ENCODE measurements around the gene DHCR24.

The DHCR24 gene

GRCh38 chr1:54818461-54819194 lies 68.4 kb downstream of the DHCR24 start:
- H3K9me3 ChIP-seq (ENCODE audit: control insufficient read depth, insufficient read depth, low read depth, low read length) = no peaks in the 10 kb centered on the region
- no peaks in the 10 kb centered on the region for H3K4me1 ChIP-seq (ENCODE audit: control insufficient read depth, insufficient read depth, low read length)
- ChIA-PET POLR2A (no interaction called here), CTCF (interaction anchor here (0.7 to 1.3 kb wide), 2 partner anchors 9 to 203 kb away, joined by 4 to 5 read pairs; no protein-coding TSS in a partner anchor)
- H3K36me3 ChIP-seq (ENCODE audit: control insufficient read depth in 2 of 2, insufficient read depth in 1 of 2, low read length in 2 of 2) = no peaks in the 10 kb centered on the region
- H3K4me3 ChIP-seq (ENCODE audit: low read depth, low read length) = no peak overlapping the region
- no peak overlapping the region for H3K27ac ChIP-seq (ENCODE audit: extremely low read depth, low read depth, low read length)
- no peak for TF ChIP-seq SCRT2 (tag by site-specific recombination; IDR thresholded peaks at IDR 0.05)
- TF ChIP-seq ZNF175 (tag by site-specific recombination; IDR thresholded peaks at IDR 0.05) = no peak
- 0 out of 2 replicates have a peak, but pooled peaks have one; percentile 21 for TF ChIP-seq KLF17 (tag by site-specific recombination; IDR thresholded peaks at IDR 0.05)
- TF ChIP-seq ZNF596 (tag by site-specific recombination; IDR thresholded peaks at IDR 0.05) = no peak
- TF ChIP-seq ZNF10 (tag by site-specific recombination; IDR thresholded peaks at IDR 0.05) = no peak
- TF ChIP-seq ZNF837 (tag by site-specific recombination; IDR thresholded peaks at IDR 0.05) = no peak
- TF ChIP-seq ZNF747 (tag by site-specific recombination; IDR thresholded peaks at IDR 0.05) = no peak
- TF ChIP-seq SP3 (tag by site-specific recombination; IDR thresholded peaks at IDR 0.05) = no peak
- TF ChIP-seq ZFHX2 (tag by site-specific recombination; conservative IDR thresholded peaks at IDR 0.05) = no peak

DNA sequence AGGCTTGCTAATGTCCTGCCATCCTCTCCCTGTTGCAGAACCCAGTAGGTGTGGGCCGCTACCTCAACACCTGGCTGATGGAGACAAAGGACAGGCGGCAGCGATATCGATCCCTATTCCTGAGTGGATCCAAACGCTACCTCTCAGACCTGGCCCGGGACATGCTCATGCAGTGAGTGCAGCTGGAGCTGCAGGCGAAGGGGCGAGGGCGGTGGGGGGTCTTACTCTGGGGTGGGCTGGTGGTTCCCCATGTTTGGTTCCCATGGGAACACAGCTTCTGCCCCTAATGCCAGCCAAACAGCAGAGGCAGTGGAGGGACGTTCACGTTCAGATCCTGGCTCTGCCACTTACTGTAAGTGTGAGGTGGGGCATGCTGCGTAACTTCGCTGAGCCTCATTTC lies 70.0 kb downstream of the DHCR24 start:
- no peaks in the 10 kb centered on the region for H3K9me3 ChIP-seq (ENCODE audit: control insufficient read depth, insufficient read depth, low read depth, low read length)
- no peak overlapping the region for H3K4me3 ChIP-seq (ENCODE audit: low read depth, low read length)
- no peaks in the 10 kb centered on the region for H3K36me3 ChIP-seq (ENCODE audit: control insufficient read depth in 2 of 2, insufficient read depth in 1 of 2, low read length in 2 of 2)
- no peak for TF ChIP-seq ZNF292 (tag by site-specific recombination; IDR thresholded peaks at IDR 0.05; ENCODE audit: borderline replicate concordance, low read depth)
- TF ChIP-seq BCL11B (tag by site-specific recombination; IDR thresholded peaks at IDR 0.05; ENCODE audit: low read depth) = no peak
- no peak for TF ChIP-seq TCF7L2 (IDR thresholded peaks at IDR 0.05; ENCODE audit: borderline replicate concordance, low read depth, low read length)
- no peak for TF ChIP-seq REPIN1 (tag by site-specific recombination; IDR thresholded peaks at IDR 0.05; ENCODE audit: low read depth)
- no peak for TF ChIP-seq GLI2 (tag by site-specific recombination; IDR thresholded peaks at IDR 0.05; ENCODE audit: borderline replicate concordance, low read depth)
- no peak for TF ChIP-seq ZNF548 (tag by site-specific recombination; IDR thresholded peaks at IDR 0.05)
- no peak for TF ChIP-seq ZNF555 (tag by site-specific recombination; conservative IDR thresholded peaks at IDR 0.05)
- no peak for TF ChIP-seq ZNF174 (tag by site-specific recombination; IDR thresholded peaks at IDR 0.05)
- no peak for TF ChIP-seq HOXC10 (CRISPR knock-in tag; IDR thresholded peaks at IDR 0.05)
- H3K4me1 ChIP-seq (ENCODE audit: control insufficient read depth, insufficient read depth, low read length) = no peaks in the 10 kb centered on the region
- CTCF ChIA-PET = interaction anchor here (0.7 to 0.9 kb wide), 2 partner anchors 10 to 297 kb away, joined by 3 read pairs; no protein-coding TSS in a partner anchor
- no peak overlapping the region for H3K27ac ChIP-seq (ENCODE audit: extremely low read depth, low read depth, low read length)
- POLR2A ChIA-PET = interaction anchor here (0.9 kb wide), 1 partner anchor 69 kb away, joined by 3 read pairs; no protein-coding TSS in a partner anchor

GRCh38 chr1:54816130-54816529 lies 70.9 kb downstream of the DHCR24 start:
- ChIA-PET CTCF (interaction anchor here (1.4 kb wide), 1 partner anchor 129 kb away, joined by 5 read pairs; no protein-coding TSS in a partner anchor), POLR2A (no interaction called here)
- no peak overlapping the region for H3K4me3 ChIP-seq (ENCODE audit: low read depth, low read length)
- no peaks in the 10 kb centered on the region for H3K9me3 ChIP-seq (ENCODE audit: control insufficient read depth, insufficient read depth, low read depth, low read length)
- no peaks in the 10 kb centered on the region for H3K4me1 ChIP-seq (ENCODE audit: control insufficient read depth, insufficient read depth, low read length)
- H3K36me3 ChIP-seq (ENCODE audit: control insufficient read depth in 2 of 2, insufficient read depth in 1 of 2, low read length in 2 of 2) = no peaks in the 10 kb centered on the region
- H3K27ac ChIP-seq (ENCODE audit: extremely low read depth, low read depth, low read length) = no peak overlapping the region
- no peak for TF ChIP-seq ZBTB8A (tag by site-specific recombination; IDR thresholded peaks at IDR 0.05)
- TF ChIP-seq ZNF148 (tag by site-specific recombination; IDR thresholded peaks at IDR 0.05; ENCODE audit: borderline replicate concordance) = no peak
- TF ChIP-seq GFI1B (tag by site-specific recombination; IDR thresholded peaks at IDR 0.05) = no peak
- TF ChIP-seq ZNF791 (tag by site-specific recombination; IDR thresholded peaks at IDR 0.05) = no peak
- TF ChIP-seq, protein P1, sequence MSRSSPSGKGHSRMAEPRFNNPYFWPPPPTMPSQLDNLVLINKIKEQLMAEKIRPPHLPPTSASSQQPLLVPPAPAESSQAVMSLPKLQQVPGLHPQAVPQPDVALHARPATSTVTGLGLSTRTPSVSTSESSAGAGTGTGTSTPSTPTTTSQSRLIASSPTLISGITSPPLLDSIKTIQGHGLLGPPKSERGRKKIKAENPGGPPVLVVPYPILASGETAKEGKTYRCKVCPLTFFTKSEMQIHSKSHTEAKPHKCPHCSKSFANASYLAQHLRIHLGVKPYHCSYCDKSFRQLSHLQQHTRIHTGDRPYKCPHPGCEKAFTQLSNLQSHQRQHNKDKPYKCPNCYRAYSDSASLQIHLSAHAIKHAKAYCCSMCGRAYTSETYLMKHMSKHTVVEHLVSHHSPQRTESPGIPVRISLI (tag by site-specific recombination; IDR thresholded peaks at IDR 0.05) = no peak
- no peak for TF ChIP-seq YY2 (tag by site-specific recombination; IDR thresholded peaks at IDR 0.05)
- no peak for TF ChIP-seq ZNF558 (tag by site-specific recombination; IDR thresholded peaks at IDR 0.05)
- TF ChIP-seq, protein P2, sequence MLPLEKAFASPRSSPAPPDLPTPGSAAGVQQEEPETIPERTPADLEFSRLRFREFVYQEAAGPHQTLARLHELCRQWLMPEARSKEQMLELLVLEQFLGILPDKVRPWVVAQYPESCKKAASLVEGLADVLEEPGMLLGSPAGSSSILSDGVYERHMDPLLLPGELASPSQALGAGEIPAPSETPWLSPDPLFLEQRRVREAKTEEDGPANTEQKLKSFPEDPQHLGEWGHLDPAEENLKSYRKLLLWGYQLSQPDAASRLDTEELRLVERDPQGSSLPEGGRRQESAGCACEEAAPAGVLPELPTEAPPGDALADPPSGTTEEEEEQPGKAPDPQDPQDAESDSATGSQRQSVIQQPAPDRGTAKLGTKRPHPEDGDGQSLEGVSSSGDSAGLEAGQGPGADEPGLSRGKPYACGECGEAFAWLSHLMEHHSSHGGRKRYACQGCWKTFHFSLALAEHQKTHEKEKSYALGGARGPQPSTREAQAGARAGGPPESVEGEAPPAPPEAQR (tag by site-specific recombination; IDR thresholded peaks at IDR 0.05) = no peak
- no peak for TF ChIP-seq ZNF416 (tag by site-specific recombination; IDR thresholded peaks at IDR 0.05)

All from HEK293 (cell line).